RWPE1 (cell line): ENCODE measurements around the gene ALKBH7.

Experiments
- CTCF ChIA-PET: fragments of 350-600 bp; sonication (Branson Sonifier 250); formaldehyde crosslinking; extraction: SDS; loops from one replicate; lab custom pipeline; 2021; lab: Yijun Ruan, JAX
- POLR2A ChIA-PET: fragments of 400-600 bp; formaldehyde crosslinking; extraction: SDS; loops from one replicate; lab custom pipeline; 2020; ENCODE audit warnings: antibody characterized with exemption; ENCODE audit not compliant: low non-redundant PET; lab: Yijun Ruan, JAX
- DNase-seq: peaks from one replicate; pipeline ENCODE4 v3.0.0; 2012; ENCODE audit warnings: low spot score
- H3K27ac ChIP-seq: fragments of 450-650 bp; 2 replicates; pipeline ENCODE4 v1.5.1; 2017
- TF ChIP-seq, protein P1 (sequence below): fragments of 450-650 bp; conservative IDR thresholded peaks from 2 replicates; pipeline ENCODE4 v1.5.1; 2017; ENCODE audit warnings: low read depth, mild to moderate bottlenecking

Gene ALKBH7

DNA sequence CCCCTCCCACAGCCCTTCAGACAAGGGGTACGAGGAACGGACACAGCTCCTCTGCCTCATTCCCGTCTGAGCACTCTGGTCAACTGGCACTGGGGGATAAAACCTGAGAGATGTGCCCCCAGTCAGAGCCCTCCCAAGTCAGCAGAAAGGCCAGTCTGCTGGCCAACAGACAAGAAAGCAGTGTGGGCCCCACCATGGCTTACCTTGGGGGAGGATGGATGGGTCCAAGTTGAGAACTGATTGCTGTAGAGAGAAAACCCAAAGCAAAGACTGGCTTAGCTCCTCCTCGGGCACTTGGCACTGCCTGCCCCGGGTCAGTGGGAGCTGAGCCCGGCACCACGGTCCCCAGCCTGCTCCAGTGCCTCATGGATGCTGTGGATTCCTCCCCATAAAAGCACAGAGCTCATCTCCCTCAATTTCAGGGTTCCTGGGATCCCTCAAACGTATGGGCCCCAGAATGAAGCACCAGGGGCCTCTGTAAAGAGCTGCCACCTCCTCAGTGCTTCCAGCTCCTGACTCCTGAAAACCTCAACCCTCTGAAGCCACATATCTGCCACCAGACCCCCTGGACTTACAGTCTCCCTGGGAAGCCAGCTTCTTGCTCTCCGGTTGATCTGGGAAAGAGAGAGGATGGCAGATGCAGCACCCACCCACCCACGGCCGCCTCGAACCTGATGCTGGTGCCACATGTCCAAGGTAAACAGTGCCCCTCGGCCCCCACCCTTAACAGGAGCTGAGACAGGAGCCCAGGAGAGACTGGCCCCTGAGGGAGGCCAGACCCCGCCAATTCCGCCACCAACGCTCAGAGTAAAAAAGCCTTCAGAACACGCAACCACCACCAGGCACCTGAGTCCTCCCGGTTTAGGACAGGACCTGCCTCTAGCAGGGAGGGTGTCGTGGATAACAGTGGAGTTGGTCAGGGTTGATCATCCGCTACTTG is 48.8 kb downstream of the ALKBH7 start:
- TF ChIP-seq, protein P1, sequence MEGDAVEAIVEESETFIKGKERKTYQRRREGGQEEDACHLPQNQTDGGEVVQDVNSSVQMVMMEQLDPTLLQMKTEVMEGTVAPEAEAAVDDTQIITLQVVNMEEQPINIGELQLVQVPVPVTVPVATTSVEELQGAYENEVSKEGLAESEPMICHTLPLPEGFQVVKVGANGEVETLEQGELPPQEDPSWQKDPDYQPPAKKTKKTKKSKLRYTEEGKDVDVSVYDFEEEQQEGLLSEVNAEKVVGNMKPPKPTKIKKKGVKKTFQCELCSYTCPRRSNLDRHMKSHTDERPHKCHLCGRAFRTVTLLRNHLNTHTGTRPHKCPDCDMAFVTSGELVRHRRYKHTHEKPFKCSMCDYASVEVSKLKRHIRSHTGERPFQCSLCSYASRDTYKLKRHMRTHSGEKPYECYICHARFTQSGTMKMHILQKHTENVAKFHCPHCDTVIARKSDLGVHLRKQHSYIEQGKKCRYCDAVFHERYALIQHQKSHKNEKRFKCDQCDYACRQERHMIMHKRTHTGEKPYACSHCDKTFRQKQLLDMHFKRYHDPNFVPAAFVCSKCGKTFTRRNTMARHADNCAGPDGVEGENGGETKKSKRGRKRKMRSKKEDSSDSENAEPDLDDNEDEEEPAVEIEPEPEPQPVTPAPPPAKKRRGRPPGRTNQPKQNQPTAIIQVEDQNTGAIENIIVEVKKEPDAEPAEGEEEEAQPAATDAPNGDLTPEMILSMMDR = no peak
- H3K27ac ChIP-seq = peak overlapping the region; percentile 20
- DNase-seq = no peak
- CTCF ChIA-PET = no interaction called here
- POLR2A ChIA-PET = interaction anchor here (0.6 to 1.1 kb wide), 3 partner anchors 48 to 873 kb away, joined by 4 to 6 read pairs (median 4); no protein-coding TSS in a partner anchor

GRCh38 chr19:6423499-6424194 is 51.1 kb downstream of the ALKBH7 start:
- POLR2A ChIA-PET = no interaction called here
- peak overlapping the region; percentile 83 for H3K27ac ChIP-seq
- CTCF ChIA-PET = no interaction called here
- DNase-seq = peak; percentile 63
- TF ChIP-seq, protein P1 = no peak

DNA sequence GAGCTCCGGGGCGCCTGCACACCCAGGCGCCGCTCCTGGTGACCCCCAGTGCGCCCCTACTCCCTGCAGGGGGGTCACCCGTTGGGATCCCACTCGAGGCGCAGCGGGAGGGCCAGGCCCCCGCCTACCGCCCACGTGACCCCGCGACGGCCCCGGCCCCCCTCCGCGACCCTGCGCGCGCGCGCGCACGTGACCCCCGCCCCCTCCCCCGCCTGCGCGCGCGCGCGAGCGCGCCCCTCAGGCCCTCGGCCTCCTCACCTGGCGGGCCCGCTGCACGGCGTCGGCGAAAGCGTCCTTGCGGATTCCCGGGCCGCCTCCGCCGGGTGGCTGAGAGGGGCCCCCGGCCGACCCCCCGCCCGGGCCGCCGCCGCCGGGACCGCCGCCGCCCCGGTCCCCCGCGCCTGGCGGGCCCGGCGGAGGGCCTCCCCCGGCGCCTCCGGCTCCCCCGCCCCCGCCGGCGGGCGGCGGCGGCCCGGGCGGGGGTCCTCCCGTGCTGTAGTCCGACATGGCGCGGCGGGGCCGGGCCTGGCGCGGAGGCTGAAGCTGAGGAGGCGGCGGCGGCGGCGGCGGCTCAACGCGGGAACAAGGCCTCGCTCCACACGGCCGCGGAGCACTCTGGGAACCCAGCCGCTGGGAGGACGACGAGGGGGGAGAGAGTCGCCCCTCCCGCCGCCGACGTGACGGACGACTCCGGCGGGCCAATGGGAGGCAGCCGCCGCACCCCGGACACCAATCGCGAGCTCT is 51.8 kb downstream of the ALKBH7 start, which contains the start of gene KHSRP:
TSS of gene KHSRP (minus strand) at position 617 of the 744 bp plus-strand sequence. CDS start at position 507, 110 bp downstream.
- peak within 1 kb of the TSS; percentile 83 for H3K27ac ChIP-seq
- ChIA-PET POLR2A (no interaction called here), CTCF (no interaction called here)
- peak; percentile 37 for DNase-seq
- TF ChIP-seq, protein P1 = no peak
